ENCODE data around the gene NCAN. TPM values are rescaled to one million over a fixed set of nuclear protein-coding genes. Genes with fewer than 3 reads are reported as not detected.

The NCAN gene
- total RNA-seq, 1 experiment from 2014 or later, result 0.15 TPM

- no peak overlapping the region for H3K4me3 ChIP-seq (ENCODE audit: low read depth in 2 of 2, low read length in 2 of 2)
- no TSS peak for BruUV-seq (replicated peaks)
- no peaks in the 10 kb centered on the region for H3K27me3 ChIP-seq (ENCODE audit: control insufficient read depth, insufficient read depth, low read length)
- CTCF ChIA-PET, result no interaction called here
- ATAC-seq (no peak), DNase-seq (ENCODE audit: low read depth, low spot score) (no peak)
- H3K4me1 ChIP-seq (ENCODE audit: control insufficient read depth, insufficient read depth, low read length), result no peaks in the 10 kb centered on the region
- TF ChIP-seq CTCF (IDR thresholded peaks at IDR 0.05) (no peak), SIN3A (IDR thresholded peaks at IDR 0.05; ENCODE audit: borderline replicate concordance, insufficient read depth, low read depth, low read length) (no peak), TCF7L2 (IDR thresholded peaks at IDR 0.05; ENCODE audit: low read depth, low read length) (no peak), POLR2AphosphoS5 (IDR thresholded peaks at IDR 0.05; ENCODE audit: low read depth, low read length) (no peak), REST (IDR thresholded peaks at IDR 0.05; ENCODE audit: insufficient read depth in 1 of 2, low read depth in 2 of 2, low read length in 1 of 2) (no peak)
- POLR2A ChIA-PET, result no interaction called here
- no peaks in the 10 kb centered on the region; the same call in 1 of the 2 replicates for H3K36me3 ChIP-seq (ENCODE audit: control insufficient read depth, insufficient read depth, low read length)
- intact Hi-C loops (cut with micrococcal nuclease; ENCODE audit: unreplicated experiment) (no loop called here), in situ Hi-C loops (cut with HindIII; ENCODE audit: low pct_unique_long_range_greater_than_20kb, low sequenced_read_pairs) (no loop called here)
- no peaks in the 10 kb centered on the region for H3K9me3 ChIP-seq (ENCODE audit: control insufficient read depth, insufficient read depth, low read depth, low read length)
- H3K27ac ChIP-seq (ENCODE audit: low read length), result no peak overlapping the region
Observed at GRCh38 chr19:19181488-19181998, 30.2 kb upstream of the NCAN start.

- DNase-seq (ENCODE audit: low read depth, low spot score) (no peak), ATAC-seq (peak; percentile 91; the same call in 1 of the 2 replicates)
- intact Hi-C loops (cut with micrococcal nuclease; ENCODE audit: unreplicated experiment), result no loop called here
- Histone ChIP-seq H3K4me1 (ENCODE audit: control insufficient read depth, insufficient read depth, low read length) (no peaks in the 10 kb centered on the region), H3K27ac (ENCODE audit: low read length) (no peak overlapping the region), H3K36me3 (ENCODE audit: control insufficient read depth, insufficient read depth, low read length) (no peaks in the 10 kb centered on the region; the same call in 1 of the 2 replicates), H3K4me3 (ENCODE audit: low read depth in 2 of 2, low read length in 2 of 2) (no peak overlapping the region), H3K9me3 (ENCODE audit: control insufficient read depth, insufficient read depth, low read depth, low read length) (no peaks in the 10 kb centered on the region), H3K27me3 (ENCODE audit: control insufficient read depth, insufficient read depth, low read length) (no peaks in the 10 kb centered on the region)
- peak; percentile 83; the same call in 1 of the 2 replicates for TF ChIP-seq CTCF (IDR thresholded peaks at IDR 0.05)
- no peak for TF ChIP-seq REST (IDR thresholded peaks at IDR 0.05; ENCODE audit: insufficient read depth in 1 of 2, low read depth in 2 of 2, low read length in 1 of 2)
- BruUV-seq (replicated peaks), result no TSS peak
- CTCF ChIA-PET, result no interaction called here
- POLR2A ChIA-PET, result no interaction called here
- in situ Hi-C loops (cut with HindIII; ENCODE audit: low pct_unique_long_range_greater_than_20kb, low sequenced_read_pairs), result no loop called here
Observed at GRCh38 chr19:19185853-19186740, 25.7 kb upstream of the NCAN start.
